Tongue (tissue), 2 donors: ENCODE results near the gene HSPG2. TPM values are rescaled to one million over a fixed set of nuclear protein-coding genes. Genes with fewer than 3 reads are reported as not detected.

Experiments
- DNase-seq: peaks from one replicate; pipeline ENCODE4 v3.0.0-alpha.2; 2015
- total RNA-seq: library from RNA; depleted of rRNA; stranded (reverse); fragments of >200 nt; gene quantifications from one replicate; pipeline ENCODE4 v1.2.3, GENCODE V29; 2014

Gene HSPG2
- total RNA-seq, 1 donor from 2014 or later, result 381 TPM

- DNase-seq, result no peak
These were observed 75.3 kb downstream of the HSPG2 start for GRCh38 chr1:21861602-21862429.

GRCh38 chr1:21860971-21861370 is 76.1 kb downstream of the HSPG2 start:
- no peak for DNase-seq

- no peak for DNase-seq
These were observed 77.4 kb downstream of the HSPG2 start for GRCh38 chr1:21859669-21860179.

- no peak for DNase-seq
These were observed 79.1 kb downstream of the HSPG2 start for GRCh38 chr1:21857840-21858670.

- DNase-seq, result no peak
These were observed 79.8 kb downstream of the HSPG2 start for GRCh38 chr1:21857142-21857839.

- no peak for DNase-seq
These were observed 81.6 kb downstream of the HSPG2 start for GRCh38 chr1:21855257-21856096.

DNA sequence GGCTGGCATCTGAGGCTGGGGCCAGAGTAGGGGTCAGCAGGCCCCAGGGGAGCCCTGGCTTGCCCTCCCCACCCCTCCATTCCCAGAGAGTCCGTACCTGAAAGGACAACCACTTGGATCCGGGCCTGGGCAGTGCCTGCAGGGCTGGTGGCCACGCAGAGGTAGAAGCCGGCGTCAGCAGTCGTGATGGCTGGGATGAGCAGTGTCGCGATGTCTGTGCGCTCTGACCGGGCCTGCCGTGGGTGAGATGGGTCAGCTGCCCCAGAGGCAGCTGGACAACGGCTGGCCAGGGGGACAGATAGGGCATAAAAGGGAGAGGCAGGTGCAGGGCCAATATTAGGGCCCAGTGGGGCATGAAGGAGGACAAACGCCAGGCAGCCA is 82.4 kb downstream of the HSPG2 start:
- DNase-seq, result no peak

DNA sequence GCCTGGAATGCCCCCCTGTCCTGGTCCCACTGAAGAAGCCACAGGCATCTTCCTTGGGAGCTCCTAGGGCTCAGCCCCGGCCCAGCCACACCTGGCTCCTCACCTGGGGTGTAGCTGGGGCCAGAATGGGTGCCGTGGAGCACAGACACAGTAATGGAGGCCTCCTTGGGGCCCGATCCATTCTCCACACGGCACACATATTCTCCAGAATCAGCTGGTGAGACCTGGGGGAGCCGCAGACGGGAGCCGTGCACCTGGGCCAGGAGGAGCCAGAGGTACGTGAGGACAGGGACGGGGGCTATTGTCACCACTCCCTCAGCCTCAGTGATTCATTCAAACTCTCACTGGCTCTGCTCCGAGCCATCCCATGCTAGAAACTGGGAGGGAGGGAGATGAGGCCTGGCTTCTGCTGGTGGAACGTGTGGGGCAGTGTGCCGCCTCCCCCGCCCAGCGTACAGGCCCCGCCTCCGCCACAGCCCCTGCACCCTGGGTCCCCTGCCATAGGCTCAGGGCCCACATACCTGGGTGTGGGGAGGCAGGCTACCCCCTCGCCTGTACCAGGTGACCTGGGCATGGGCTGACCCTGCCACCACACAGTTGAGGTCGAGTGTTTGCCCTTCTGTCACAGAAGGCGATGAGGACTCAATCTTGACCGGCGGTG is 82.9 kb downstream of the HSPG2 start:
- no peak for DNase-seq

DNA sequence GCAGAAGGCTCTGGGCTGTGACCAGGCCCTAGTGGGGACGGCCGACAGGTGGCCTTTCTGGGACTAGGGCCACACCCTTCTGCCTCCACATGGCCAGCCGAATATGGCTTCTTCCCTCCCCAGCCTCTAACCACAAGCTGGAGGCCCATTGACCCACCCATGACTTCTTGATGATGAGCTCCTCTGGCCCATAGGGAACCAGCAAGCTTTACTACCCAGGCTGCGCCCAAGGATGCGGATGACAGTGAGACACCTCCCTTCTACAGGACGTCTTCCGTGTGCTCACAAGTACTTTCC is 84.0 kb downstream of the HSPG2 start:
- no peak for DNase-seq

DNA sequence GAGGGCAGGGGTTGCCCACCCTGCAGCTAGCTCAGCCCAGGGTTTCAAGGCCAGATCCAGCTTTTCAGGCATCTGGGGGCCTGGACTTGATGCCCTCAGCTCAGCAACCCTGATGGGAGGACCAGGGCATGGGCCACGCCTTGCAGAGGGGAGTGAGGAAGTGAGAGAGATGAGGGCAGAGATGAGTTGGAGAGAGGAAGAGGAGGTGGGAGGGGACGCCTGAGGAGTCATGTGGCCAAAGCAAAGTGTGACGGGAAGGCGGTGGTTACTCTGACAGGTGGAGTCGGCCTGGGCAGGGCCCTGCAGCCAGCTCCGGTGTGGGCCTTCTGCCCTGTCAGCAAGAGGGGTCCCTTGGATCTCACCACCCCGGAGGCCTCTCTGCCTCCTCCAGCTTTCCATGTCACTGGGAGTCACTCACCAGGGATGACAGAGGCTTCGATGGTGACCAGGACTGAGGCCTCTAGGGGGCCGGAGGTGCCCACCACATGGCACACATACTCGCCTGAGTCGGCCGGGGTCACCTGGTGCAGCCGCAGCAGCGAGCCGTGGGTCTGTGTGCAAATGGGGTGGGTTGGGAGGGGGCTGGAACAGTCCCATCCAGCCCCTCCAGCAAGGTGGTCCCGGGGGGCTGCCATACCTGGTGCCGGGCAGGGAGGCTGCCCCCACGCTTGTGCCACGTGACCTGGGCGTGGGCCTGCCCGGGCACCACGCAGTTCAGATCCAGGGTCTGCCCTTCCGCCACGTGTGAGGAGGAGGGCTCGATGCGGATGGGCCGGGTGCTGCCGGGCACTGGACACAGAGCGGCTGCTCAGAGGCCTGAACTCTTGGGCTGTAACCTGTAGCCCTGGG is 84.6 kb downstream of the HSPG2 start:
- no peak for DNase-seq

DNA sequence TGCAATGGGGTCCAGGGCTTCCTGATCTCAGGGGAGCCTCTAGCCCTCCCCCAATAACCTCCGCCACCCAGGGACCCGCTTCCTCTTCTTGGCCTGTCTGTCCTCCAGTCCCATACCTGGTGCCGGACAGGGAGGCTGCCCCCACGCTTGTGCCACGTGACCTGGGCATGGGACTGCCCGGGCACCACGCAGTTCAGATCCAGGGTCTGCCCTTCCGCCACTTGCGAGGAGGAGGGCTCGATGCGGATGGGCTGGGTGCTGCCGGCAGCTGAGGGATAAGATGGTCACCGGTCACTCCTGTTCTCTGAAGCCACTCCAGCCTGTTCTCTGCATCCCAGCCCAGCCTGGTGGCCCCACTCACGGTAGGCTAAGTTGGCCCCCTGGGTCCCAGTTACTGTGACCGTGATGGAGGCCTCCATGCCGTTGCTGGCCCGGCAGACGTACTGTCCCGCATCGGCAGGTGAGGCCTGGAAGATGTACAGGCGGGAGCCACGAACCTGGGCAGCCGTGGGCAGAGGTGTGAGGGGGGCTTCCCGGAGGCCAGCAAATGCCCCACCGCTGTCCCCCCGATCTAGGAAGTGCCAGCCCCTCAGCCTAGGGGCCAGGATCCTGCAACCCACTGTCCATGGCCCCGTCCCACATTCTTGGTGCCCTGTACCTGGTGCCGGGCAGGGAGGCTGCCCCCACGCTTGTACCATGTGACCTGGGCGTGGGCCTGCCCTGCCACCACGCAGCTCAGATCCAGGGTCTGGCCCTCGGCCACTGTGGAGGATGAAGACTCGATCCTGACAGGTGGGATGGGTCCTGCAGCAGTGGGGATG is 85.5 kb downstream of the HSPG2 start:
- no peak for DNase-seq

DNA sequence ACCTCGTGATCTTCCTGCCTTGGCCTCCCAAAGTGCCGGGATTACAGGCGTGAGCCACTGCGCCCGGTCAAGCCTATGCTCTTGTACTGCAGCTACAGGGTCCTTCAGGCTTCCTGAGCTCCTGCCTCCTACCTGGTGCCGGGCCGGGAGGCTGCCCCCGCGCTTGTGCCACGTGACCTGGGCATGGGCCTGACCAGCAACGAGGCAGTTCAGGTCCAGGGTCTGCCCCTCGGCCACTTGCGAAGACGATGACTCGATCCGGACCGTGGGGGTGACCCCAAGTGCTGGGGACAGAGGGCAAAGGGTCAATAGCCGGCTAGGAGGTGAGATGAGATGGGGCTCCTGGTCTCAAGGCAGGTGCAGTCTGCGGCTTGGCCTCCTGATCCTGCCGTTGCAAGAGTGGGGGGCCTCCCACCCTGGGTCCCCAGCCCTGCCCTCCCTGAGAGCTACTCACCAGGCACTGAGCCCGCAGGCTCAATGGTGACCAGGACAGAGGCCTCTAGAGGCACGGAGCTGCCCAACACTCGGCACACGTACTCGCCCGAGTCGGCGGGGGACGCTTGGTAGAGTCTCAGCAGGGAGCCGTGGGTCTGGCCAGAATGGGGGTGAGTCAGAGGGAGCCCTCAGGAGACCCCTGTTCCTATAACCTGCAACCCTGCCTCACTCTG is 87.1 kb downstream of the HSPG2 start:
- no peak for DNase-seq

- no peak for DNase-seq
These were observed 88.5 kb downstream of the HSPG2 start for GRCh38 chr1:21848524-21849174.

- no peak for DNase-seq
These were observed 89.6 kb downstream of the HSPG2 start for GRCh38 chr1:21847223-21848205.

- DNase-seq, result peak; percentile 48
These were observed 91.2 kb downstream of the HSPG2 start for GRCh38 chr1:21845646-21846641.

GRCh38 chr1:21843996-21844395 is 93.1 kb downstream of the HSPG2 start:
- DNase-seq, result no peak
